H9 (cell line): Measurements from ENCODE around the gene CLEC4E. TPM values are rescaled to one million over a fixed set of nuclear protein-coding genes. Genes with fewer than 3 reads are reported as not detected.

Experiments used
- DNase-seq: peaks from one replicate; pipeline ENCODE4 v3.0.0-alpha.2; 2017
- H2AFZ ChIP-seq: one replicate; pipeline ENCODE4 v1.6.1; 2013; ENCODE audit warnings: mild to moderate bottlenecking, low read length, control low read depth, moderate library complexity
- H2AK5ac ChIP-seq: 2 replicates; pipeline ENCODE4 v1.6.1; 2013; ENCODE audit warnings: low read length, control low read depth, mixed read lengths; ENCODE audit not compliant: insufficient read length
- H2BK120ac ChIP-seq: one replicate; pipeline ENCODE4 v1.6.1; 2013; ENCODE audit warnings: low read depth, mild to moderate bottlenecking, low read length, control low read depth, inconsistent platforms; ENCODE audit not compliant: poor library complexity, severe bottlenecking
- H2BK12ac ChIP-seq: 2 replicates; pipeline ENCODE4 v1.6.1; 2013; ENCODE audit warnings: low read length, control low read depth, mixed read lengths, low read depth; ENCODE audit not compliant: insufficient read length
- H2BK15ac ChIP-seq: 2 replicates; pipeline ENCODE4 v1.6.1; 2013; ENCODE audit warnings: low read depth, low read length, control low read depth
- H2BK20ac ChIP-seq: one replicate; pipeline ENCODE4 v1.6.1; 2013; ENCODE audit warnings: low read depth, mild to moderate bottlenecking, low read length, control low read depth, inconsistent platforms; ENCODE audit not compliant: poor library complexity, severe bottlenecking
- H2BK5ac ChIP-seq: 2 replicates; pipeline ENCODE4 v1.6.1; 2013; ENCODE audit warnings: low read length, control low read depth, mixed read lengths; ENCODE audit not compliant: insufficient read length
- H3K14ac ChIP-seq: 2 replicates; pipeline ENCODE4 v1.6.1; 2013; ENCODE audit warnings: low read length, control low read depth; ENCODE audit not compliant: insufficient read depth
- H3K18ac ChIP-seq: 2 replicates; pipeline ENCODE4 v1.6.1; 2013; ENCODE audit warnings: low read depth, mild to moderate bottlenecking, mixed read lengths, low read length, control low read depth; ENCODE audit not compliant: insufficient read length
- H3K23ac ChIP-seq: 2 replicates; pipeline ENCODE4 v1.6.1; 2013; ENCODE audit warnings: low read length, control low read depth, mixed read lengths, low read depth; ENCODE audit not compliant: insufficient read length
- H3K23me2 ChIP-seq: 2 replicates; pipeline ENCODE4 v1.6.1; 2013; ENCODE audit warnings: low read depth, mild to moderate bottlenecking, mixed read lengths, low read length, control low read depth; ENCODE audit not compliant: insufficient read length, poor library complexity, severe bottlenecking
- H3K27ac ChIP-seq: 2 replicates; pipeline ENCODE4 v1.5.1; 2013; ENCODE audit warnings: low read length, control low read depth, mixed read lengths, low read depth; ENCODE audit not compliant: insufficient read length
- H3K27me3 ChIP-seq: 2 replicates; pipeline ENCODE4 v1.6.1; 2013; ENCODE audit warnings: low read length, control low read depth, inconsistent platforms; ENCODE audit not compliant: insufficient read depth
- H3K4ac ChIP-seq: 2 replicates; pipeline ENCODE4 v1.6.1; 2013; ENCODE audit warnings: low read depth, mild to moderate bottlenecking, control low read depth, inconsistent platforms, low read length, moderate library complexity
- H3K4me1 ChIP-seq: 2 replicates; pipeline ENCODE4 v1.6.1; 2013; ENCODE audit warnings: low read length, control low read depth, inconsistent platforms; ENCODE audit not compliant: insufficient read depth
- H3K4me2 ChIP-seq: 2 replicates; pipeline ENCODE4 v1.6.1; 2013; ENCODE audit warnings: low read length, control low read depth, mixed read lengths; ENCODE audit not compliant: insufficient read length, insufficient read depth
- H3K56ac ChIP-seq: 2 replicates; pipeline ENCODE4 v1.6.1; 2013; ENCODE audit warnings: low read depth, mild to moderate bottlenecking, mixed read lengths, low read length, control low read depth; ENCODE audit not compliant: insufficient read length
- H3K79me1 ChIP-seq: 2 replicates; pipeline ENCODE4 v1.6.1; 2013; ENCODE audit warnings: low read depth, mild to moderate bottlenecking, moderate library complexity, low read length, control low read depth, inconsistent platforms; ENCODE audit not compliant: insufficient read depth, poor library complexity, severe bottlenecking
- H3K79me2 ChIP-seq: 2 replicates; pipeline ENCODE4 v1.6.1; 2013; ENCODE audit warnings: low read length, control low read depth, inconsistent platforms; ENCODE audit not compliant: insufficient read depth
- H3K9ac ChIP-seq: 2 replicates; pipeline ENCODE4 v1.6.1; 2013; ENCODE audit warnings: low read length, control low read depth, mixed read lengths; ENCODE audit not compliant: insufficient read length; ENCODE audit errors: extremely low read depth
- H3K9me3 ChIP-seq: one replicate; pipeline ENCODE4 v1.6.1; 2013; ENCODE audit warnings: low read depth, low read length, inconsistent platforms; ENCODE audit not compliant: control insufficient read depth
- H3T11ph ChIP-seq: one replicate; pipeline ENCODE4 v1.6.1; 2013; ENCODE audit warnings: mild to moderate bottlenecking, low read length, control low read depth, inconsistent platforms
- H4K20me1 ChIP-seq: one replicate; pipeline ENCODE4 v1.6.1; 2013; ENCODE audit not compliant: control insufficient read depth, insufficient read length, insufficient read depth
- H4K5ac ChIP-seq: 2 replicates; pipeline ENCODE4 v1.6.1; 2013; ENCODE audit warnings: low read depth, mild to moderate bottlenecking, mixed read lengths, low read length, control low read depth; ENCODE audit not compliant: insufficient read length
- H4K8ac ChIP-seq: replicated peaks from 2 replicates; pipeline ENCODE4 v1.6.1; 2013; ENCODE audit warnings: low read length, control low read depth, mixed read lengths, low read depth; ENCODE audit not compliant: insufficient read length
- H4K91ac ChIP-seq: 2 replicates; pipeline ENCODE4 v1.6.1; 2013; ENCODE audit warnings: low read depth, mild to moderate bottlenecking, moderate library complexity, mixed read lengths, low read length, control low read depth; ENCODE audit not compliant: insufficient read length
- H3K27ac Mint-ChIP-seq, 3 experiments: 2 replicates in 2 of 3; 3 replicates in 1 of 3; pipeline ENCODE4 v1.8.0; 2020 to 2021; ENCODE audit warnings: mixed read lengths in 3 of 3, mild to moderate bottlenecking in 1 of 3, moderate library complexity in 1 of 3
- H3K27me3 Mint-ChIP-seq: 2 replicates; pipeline ENCODE4 v1.8.0; 2021; ENCODE audit warnings: low read depth, mild to moderate bottlenecking, moderate library complexity, mixed read lengths
- H3K36me3 Mint-ChIP-seq, 3 experiments: 2 replicates in 2 of 3; 3 replicates in 1 of 3; pipeline ENCODE4 v1.8.0; 2020 to 2021; ENCODE audit warnings: low read depth in 3 of 3, mixed read lengths in 3 of 3; ENCODE audit not compliant: insufficient read depth in 1 of 3
- H3K4me1 Mint-ChIP-seq, 2 experiments: 2 replicates each; pipeline ENCODE4 v1.8.0; 2020; ENCODE audit warnings: mixed read lengths in 2 of 2
- H3K4me3 Mint-ChIP-seq, 2 experiments: 2 replicates in 1 of 2; 3 replicates in 1 of 2; pipeline ENCODE4 v1.8.0; 2020 to 2021; ENCODE audit warnings: mild to moderate bottlenecking in 2 of 2, mixed read lengths in 2 of 2, moderate library complexity in 1 of 2
- H3K9me3 Mint-ChIP-seq, 2 experiments: 2 replicates in 1 of 2; 3 replicates in 1 of 2; pipeline ENCODE4 v1.8.0; 2020; ENCODE audit warnings: mild to moderate bottlenecking in 2 of 2, mixed read lengths in 2 of 2, moderate library complexity in 1 of 2
- WGBS: extraction: QIAGEN DNeasy Blood & Tissue Kit; methylation state at CpG from one replicate; pipeline ENCODE4 v1.1.7; 2013; ENCODE audit warnings: missing lambda C conversion rate, low lambda C conversion rate, mixed read lengths; ENCODE audit not compliant: insufficient read length; ENCODE audit errors: extremely low coverage; 5-methylcytosine and 5-hydroxymethylcytosine counted together
- total RNA-seq: library from RNA; stranded (reverse); gene quantifications from 2 replicates; pipeline ENCODE4 v1.2.1, GENCODE V29; 2021
- TF ChIP-seq, protein P1 (sequence below): fragments of 200-600 bp; sonication (generic); conservative IDR thresholded peaks from 3 replicates; pipeline ENCODE4 v1.8.0; 2021; ENCODE audit warnings: antibody characterized with exemption, mild to moderate bottlenecking

CLEC4E gene
- total RNA-seq, 1 experiment from 2014 or later = not detected

DNA sequence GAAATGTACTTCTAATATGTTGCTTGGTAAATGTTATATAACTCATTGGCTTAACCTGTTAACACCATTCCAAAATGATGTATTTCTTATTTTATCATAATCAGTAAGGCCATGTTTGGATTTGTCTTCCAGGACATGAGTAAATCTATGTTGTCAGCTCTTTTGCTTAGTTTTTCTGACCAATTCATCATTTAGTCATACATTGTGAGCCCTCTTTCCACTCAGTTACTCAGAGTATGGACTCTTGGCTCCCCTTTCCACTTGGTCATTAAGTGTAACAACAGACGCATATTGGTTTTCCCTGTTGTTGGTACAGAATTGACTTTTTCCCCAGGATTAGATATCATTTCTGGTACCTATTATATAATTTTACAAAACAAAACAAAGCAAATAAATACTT lies 36.4 kb downstream of the CLEC4E start:
- Histone ChIP-seq H3K18ac (no peak overlapping the region), H2BK5ac (no peak overlapping the region), H4K8ac (no peak overlapping the region), H3K9me3 (no peaks in the 10 kb centered on the region), H3K4ac (no peak overlapping the region), H2BK12ac (no peak overlapping the region), H3K14ac (no peak overlapping the region), H3K23ac (no peak overlapping the region), H2AFZ (no peak overlapping the region), H3K23me2 (no peaks in the 10 kb centered on the region), H2BK20ac (no peak overlapping the region), H4K20me1 (no peaks in the 10 kb centered on the region), H3T11ph (no peak overlapping the region), H3K27me3 (no peaks in the 10 kb centered on the region), H3K56ac (no peak overlapping the region), H4K91ac (no peak overlapping the region), H2AK5ac (no peak overlapping the region), H3K4me2 (no peak overlapping the region), H3K79me1 (no peaks in the 10 kb centered on the region), H2BK120ac (no peak overlapping the region), H4K5ac (no peak overlapping the region), H3K4me1 (peaks cover 4% of the 10 kb centered on the region; the same call in 1 of the 2 replicates), H3K9ac (no peak overlapping the region), H2BK15ac (no peak overlapping the region), H3K79me2 (no peaks in the 10 kb centered on the region), H3K27ac (no peak overlapping the region)
- no peaks in the 10 kb centered on the region; a peak in 1 of 5 replicates for H3K9me3 Mint-ChIP-seq
- H3K27ac Mint-ChIP-seq = no peak overlapping the region
- no peak overlapping the region for H3K4me3 Mint-ChIP-seq
- WGBS = no CpG with 5 or more reads among the region's 1 CpG
- H3K36me3 Mint-ChIP-seq = no peaks in the 10 kb centered on the region
- H3K4me1 Mint-ChIP-seq = peaks cover 22 to 29% of the 10 kb centered on the region in 2 experiments
- no peaks in the 10 kb centered on the region for H3K27me3 Mint-ChIP-seq
- DNase-seq = no peak
- TF ChIP-seq, protein P1, sequence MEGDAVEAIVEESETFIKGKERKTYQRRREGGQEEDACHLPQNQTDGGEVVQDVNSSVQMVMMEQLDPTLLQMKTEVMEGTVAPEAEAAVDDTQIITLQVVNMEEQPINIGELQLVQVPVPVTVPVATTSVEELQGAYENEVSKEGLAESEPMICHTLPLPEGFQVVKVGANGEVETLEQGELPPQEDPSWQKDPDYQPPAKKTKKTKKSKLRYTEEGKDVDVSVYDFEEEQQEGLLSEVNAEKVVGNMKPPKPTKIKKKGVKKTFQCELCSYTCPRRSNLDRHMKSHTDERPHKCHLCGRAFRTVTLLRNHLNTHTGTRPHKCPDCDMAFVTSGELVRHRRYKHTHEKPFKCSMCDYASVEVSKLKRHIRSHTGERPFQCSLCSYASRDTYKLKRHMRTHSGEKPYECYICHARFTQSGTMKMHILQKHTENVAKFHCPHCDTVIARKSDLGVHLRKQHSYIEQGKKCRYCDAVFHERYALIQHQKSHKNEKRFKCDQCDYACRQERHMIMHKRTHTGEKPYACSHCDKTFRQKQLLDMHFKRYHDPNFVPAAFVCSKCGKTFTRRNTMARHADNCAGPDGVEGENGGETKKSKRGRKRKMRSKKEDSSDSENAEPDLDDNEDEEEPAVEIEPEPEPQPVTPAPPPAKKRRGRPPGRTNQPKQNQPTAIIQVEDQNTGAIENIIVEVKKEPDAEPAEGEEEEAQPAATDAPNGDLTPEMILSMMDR = no peak
